ENCODE results near the gene P2RX1. TPM values are rescaled to one million over a fixed set of nuclear protein-coding genes. Genes with fewer than 3 reads are reported as not detected.

P2RX1 gene
- total RNA-seq, 1 donor from 2014 or later: 0.68 TPM

DNA sequence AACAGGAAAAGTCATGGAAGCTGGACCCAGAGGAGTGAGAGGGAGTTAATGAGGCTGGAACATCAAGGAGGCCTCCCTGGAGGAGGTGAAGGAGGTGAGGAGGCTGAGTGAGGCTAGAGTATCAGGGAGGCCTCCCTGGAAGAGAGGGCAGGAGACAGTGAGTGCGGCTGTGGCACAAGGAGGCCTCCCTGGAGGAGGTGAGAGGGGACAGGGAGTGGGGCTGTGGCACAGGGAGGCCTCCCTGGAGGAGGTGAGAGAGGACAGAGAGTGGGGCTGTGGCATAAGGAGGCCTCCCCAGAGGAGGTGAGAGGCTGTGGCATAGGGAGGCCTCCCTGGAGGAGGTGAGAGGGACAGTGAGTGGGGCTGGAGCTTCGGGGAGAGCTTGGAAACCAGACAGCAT lies 28.9 kb downstream of the P2RX1 start:
- ATAC-seq: no peak

DNA sequence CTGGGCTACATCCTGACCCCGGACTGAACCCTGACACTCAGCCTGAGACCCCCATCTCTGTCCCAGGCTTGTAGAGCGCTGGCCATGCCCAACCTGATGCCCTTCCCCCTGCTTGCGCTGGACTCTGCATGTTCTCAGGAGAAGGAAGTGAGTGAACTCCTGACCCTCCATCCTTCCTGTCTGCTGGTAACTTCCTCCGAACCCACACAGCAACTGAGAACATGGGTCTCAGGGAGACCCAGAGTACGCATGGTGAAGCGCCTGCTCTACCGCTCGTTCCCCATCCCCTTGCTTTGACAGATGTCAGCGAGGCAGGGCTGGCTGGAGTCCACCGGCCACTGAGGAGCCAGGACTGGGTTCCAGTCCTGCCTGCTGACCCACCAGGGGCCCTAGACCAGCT lies 29.5 kb downstream of the P2RX1 start:
- ATAC-seq: no peak

DNA sequence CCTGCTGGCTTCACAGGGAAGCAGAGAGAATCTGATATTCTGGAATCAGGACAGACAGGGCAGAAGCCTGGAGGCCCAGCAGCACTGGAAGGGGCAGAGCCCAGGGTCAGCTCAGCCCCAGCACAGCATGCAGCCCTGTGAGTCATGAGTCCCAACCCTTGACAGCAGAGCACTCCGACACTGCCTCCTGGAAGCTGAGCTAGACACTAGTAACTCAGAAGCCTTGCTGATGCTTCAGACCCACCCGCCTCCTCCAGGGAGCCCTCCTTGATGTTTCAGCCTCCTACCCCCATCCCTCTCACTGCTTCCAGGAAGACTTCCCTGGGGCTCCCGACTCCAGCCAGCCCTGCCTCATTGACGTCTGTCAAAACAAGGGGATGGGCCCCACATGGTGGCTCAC lies 30.3 kb downstream of the P2RX1 start:
- ATAC-seq: no peak

DNA sequence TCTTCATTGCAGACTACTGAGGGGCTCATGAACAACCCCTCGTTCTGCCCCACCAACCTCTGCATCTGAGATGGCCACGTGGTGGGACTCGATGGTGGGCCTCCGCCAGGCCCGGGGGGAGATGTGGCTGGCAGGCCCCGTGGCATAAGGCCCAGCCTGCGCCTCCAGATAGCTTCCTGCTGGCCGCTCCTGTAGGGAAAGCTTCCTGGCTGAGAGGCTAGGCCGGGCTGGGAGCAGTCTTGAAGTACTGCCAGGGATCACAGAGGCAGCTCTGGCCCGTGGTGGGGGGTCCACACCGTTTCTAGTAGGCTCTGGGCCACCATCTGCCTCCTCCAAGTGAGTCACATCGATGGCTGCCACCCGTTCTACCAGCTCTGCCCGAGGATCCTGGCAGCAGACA lies 31.0 kb downstream of the P2RX1 start:
- ATAC-seq: no peak

DNA sequence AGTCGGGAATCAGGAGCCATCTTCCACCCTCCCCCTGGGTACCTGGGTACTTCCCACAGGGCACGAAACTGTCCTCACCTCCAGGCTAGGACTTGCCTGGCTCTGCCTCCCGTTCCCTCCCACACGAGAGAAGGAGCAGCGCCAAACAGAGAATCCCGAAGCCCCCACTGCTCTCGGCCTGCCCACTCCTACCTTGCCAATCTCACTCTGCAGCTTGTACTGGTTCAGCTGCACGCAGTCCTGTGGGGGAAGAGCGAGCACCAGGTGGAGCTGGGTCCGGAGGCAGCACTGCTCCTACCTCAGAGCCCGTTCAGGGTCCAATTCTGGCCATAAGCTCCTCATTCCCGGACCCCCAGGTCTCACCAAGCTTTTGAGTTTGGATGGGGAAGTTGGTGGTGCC lies 32.1 kb downstream of the P2RX1 start:
- ATAC-seq: no peak

DNA sequence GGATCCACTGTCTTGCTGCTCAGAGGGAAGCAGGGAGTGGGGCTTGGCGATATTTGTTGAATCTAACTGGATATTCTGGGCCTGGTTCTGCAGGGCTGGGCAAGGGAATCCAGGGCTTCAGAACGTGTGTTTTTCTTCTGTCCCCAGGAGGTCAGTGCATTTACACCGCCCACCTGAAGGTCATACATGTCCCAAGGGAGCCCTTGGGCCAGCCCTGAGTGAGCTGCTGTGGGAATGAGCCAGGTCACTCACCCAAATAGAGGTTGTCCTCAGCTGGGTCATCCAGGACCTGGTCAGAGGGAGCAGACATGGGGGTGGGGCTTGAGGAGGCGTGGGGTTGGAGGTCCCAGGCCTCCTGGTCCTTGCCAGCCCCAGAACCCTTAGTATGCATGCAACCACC lies 34.0 kb downstream of the P2RX1 start:
- no peak for ATAC-seq

DNA sequence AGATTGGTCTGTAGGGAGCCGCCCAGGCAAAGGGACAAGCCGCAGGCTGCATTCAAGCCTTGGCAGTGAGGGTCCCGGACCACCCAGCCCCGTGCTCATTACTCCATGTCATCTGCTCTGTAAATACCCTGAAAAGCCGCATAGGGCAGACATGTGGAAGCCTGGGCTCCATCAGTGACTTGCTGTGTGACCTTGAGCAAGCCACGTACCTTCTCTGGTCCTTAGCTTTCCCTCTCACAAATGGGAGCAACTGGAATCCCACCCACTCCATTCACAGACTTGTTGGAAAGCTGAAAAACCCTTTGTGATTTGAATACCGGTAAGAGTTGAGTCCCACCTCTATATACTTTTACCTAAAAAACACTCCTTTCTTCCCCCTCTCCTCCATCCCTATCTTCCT lies 35.3 kb downstream of the P2RX1 start:
- ATAC-seq: no peak

DNA sequence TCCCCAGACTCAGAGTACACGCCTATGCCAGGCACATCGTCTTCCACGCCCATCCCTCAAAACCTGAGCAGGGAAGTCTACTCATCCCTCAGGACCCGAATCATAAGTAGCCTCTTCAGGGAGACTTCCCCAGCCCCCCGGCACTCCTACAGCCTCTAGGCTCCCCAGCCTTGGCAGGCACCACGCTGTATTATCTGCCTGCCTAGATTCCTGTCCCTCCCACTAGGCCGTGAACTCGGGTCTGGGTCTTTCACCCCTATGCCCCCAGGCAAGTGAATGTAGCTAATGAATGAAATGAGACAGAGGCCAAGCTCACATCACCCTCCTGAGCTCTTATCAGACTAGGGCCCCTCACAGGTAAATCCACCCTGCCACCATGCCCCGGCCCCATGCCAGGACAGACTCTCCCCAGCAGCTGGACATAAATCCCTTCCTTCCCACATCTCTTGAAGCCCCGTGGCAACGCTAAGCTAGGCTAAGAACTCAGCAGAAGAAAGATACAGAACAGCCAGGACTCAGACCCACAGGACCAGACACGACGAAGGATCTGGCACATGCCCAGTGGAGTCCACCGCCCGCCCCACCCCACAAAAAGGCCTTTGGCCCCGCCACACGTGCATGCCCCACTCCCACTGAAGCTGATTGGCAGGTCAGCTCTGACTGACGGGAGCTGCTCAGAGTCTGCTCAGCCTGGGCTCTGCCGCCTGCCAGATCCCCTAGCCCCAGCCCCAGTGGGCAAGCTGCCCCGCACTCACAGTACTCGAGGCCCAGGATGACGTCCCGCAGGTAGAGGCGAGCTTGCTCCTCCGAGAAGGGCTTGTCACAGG lies 36.5 kb downstream of the P2RX1 start:
- ATAC-seq: no peak

DNA sequence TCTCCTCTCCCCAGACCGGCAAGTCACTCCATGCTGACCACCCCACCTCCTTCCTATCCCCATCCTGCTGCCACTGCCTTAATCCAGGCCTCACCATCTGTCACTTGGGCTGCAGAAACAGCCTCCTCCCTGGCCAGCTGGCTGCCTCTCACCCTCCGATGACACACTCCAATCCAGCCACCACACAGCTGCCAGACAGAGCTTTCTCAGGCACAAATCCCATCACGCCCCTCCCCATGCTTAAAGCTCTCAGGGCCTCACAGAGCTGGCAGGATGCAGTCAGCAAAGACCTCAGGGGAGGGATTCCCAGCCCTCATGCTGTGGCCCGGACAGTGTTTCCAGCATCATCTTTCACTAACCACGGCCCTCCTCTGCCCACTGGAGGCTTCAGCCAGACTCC lies 37.1 kb downstream of the P2RX1 start:
- ATAC-seq: no peak

DNA sequence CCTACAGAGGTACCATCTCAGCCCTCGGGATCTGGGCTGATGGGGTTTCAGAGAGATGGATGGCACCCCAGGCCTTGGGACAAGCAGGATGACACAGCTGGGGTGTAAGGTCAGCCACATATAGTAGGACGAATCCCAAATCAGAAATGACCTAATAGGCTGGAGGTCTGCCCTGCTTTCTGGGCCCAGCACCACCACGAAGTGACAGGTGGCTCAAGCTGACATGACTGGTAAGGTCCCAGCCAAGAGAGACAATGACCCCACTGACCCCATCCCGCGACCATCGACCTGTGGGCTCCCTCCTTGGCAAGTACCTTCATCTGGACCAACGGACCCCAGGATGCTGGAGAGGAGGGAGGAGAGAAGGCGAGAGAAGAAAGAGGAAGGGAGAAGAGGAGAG lies 39.0 kb downstream of the P2RX1 start:
- ATAC-seq: no peak

DNA sequence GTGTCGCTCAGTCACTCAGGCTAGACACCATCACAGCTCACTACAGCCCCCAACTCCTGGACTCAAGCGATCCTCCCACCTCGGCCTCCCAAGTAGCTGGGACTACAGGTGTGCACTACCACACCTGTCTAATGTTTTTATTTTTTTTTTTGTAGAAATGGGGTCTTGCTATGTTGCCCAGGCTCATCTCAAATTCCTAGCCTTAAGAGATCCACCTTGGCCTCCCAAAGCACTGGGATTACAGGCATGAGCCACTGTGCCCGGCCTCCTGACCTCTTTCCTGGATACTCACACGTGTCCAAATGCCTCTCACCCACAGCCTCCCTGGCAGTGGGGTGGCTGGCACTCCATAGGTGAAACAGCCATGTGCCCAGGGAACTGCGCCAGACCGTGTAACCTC lies 40.9 kb downstream of the P2RX1 start:
- no peak for ATAC-seq

DNA sequence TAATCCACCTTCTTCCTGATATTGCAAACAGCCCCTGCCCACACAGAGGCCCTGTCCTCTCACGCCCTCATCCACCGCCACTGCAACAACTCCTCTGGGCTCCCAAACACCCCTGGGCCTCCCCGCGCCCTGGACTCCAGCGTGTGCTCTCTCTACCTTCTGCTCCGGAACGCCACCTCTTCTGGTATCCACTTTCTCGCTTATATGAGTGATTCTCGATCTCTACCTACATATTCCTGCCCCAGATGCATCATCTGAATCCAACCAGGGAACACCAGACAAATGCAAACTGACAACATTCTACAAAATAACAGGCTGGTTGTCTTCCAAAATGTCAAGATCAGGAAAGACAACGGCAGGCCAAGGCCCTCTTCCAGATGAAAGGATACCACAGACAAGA lies 42.4 kb downstream of the P2RX1 start:
- ATAC-seq: no peak

DNA sequence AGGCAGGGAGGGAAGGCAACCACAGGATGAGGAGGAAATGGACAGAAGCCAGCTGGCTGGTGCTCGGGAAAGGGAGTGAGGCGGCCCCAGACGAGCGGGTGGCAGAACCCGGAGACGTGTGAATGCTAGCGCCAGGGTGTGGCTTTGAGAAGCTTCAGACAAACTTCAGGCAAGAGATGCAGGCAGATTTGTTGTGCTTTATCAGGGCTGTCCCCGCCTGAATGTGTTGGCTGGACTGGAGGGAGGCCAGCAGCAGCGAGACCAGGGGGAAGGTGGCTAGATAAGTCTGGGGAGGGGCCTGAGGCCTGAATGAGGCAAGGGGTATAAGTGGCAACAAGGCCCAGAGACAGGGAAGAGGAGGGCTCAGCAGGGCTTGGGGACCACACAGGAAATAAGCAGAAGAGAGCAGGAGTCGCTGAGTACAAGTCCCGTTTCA lies 45.4 kb downstream of the P2RX1 start:
- peak; percentile 53 for ATAC-seq

DNA sequence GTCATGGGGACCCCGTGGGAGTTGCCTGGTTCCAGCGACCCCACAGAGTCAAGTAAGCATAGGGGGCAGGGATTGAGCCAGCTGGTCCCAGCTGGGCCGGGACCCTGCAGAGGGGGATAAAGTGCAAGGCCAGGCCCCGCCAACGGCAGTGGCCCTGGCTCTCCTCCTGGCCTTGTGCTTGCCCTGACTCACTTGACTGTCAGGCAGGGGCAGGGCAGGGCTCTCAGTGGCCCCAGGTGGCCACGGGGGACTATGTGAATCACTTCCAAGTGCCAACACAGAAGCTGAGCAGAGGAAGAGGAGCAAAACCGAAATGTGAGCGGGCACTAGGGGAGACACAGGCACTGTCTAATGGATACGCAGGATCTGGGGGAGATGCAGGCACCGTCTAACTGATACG lies 48.7 kb downstream of the P2RX1 start:
- no peak for ATAC-seq

DNA sequence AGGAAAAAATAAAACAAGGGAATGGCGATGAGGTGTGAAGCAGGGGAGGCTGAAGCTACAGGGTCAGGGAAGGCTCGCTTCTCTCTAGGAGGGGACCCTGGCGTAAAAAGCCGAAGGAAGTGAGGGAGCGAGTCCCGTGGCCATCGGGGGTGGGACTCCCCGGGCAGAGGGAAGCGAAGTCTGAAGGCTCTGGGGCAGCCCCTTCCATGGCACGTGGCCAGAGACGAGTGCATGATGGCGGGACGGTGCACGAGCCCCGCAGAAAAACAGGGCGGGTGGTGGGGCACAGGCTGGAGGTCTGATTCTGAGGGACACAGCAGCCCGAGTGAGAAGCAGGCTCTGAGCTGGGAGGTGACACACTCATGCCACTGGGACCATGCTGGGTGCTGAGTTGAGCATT lies 49.2 kb downstream of the P2RX1 start:
- no peak for ATAC-seq

DNA sequence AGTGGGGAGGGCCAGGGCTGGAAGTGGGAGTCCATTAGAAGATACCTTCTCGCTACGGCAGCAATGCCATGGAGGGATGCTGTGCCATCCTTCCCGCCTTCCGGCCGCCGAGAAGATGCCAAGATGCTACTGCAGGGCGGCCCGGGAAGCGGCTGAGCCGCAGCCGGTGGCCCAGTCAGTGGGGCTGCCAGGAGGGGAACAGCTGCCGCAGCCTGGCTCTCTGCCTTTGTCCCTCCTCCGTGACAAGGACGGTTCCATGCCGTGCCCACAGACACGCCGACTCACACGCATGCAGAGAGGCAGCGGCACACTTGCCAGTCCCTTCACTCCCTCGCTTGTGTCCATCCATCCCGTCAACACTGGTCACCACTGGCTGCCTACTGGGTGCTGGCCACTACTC lies 50.0 kb downstream of the P2RX1 start:
- no peak for ATAC-seq

DNA sequence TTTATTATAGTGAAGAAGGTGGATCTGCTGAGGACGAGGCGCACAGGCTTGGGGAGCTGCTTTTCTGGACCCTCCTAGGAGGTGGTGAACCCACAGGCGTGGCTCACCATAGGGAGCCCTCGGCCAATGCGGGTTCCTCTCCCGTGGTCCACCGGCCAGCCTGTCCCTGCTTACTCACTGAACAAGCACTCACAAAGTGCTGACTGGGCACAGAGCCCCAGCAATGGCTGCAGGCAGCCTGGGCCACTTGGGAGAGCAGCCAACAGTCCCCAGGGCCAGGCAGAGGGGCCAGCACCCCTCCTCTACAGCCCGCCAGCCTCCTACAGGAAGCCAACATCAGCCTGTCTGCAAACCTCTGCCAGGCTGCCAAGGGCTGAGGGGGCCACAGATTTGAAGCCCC lies 51.1 kb downstream of the P2RX1 start:
- no peak for ATAC-seq

DNA sequence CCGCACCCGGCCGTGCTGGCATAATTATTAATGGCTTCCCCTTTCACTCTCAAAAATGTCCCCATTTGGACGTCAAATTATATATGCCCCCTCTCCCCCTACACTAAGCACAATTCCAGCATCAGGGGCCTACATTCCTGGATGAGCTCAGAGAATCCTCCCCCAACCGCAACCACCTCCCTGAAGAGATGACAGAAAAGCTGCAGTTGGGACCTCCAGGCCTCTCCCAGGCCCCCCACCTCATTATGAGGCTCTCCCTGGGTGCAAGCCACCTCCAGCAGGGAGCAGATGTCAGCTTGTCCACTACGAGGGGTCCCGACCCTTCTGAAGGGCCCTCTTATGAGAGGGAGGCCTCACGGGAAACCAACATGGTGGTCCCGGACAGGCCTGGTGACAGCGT lies 51.7 kb downstream of the P2RX1 start:
- ATAC-seq: no peak

DNA sequence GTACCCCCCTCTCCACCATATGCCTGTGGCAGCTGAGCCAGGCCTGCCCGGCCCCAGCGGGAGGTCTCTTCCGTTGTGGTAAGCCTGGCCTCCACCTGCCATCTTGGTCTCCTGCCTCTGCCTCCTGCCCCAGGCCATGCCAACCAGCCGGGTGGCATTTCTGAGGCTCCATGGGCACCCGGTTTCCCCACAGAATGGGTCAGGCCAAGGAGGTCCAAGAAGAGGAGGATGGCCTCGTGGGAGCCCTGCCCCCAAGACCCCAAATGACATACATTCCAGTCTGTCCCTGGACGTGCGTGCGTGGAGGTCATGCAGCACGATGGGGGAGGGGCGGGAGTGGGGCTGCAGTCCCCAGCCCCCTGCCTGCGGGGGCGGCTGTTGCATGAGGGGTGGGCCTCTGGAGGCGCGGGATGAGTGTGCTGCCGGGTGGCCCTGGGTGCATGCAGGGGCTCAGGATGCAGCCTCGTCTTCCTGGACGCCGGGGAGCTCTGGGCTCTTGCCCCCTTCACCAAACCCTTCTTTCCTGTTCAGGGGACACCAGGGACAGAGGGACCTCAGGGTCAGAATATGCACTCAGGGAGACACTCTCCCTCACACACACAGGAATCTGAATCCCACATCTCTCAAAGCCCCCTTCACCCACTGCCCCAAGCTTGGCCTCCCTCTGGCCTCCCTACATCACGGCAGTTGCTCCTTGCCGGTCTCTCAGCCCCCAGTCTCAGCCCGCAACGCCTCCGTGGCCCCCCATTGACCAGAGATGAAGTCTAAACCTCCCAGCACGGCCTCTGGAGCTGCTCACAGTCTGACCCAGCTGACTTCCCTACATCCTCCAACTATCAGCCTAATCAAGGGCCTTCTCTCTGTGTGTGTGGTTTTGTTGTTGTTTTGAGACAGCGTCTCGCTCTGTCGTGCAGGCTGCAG lies 54.2 kb downstream of the P2RX1 start:
- no peak for ATAC-seq

DNA sequence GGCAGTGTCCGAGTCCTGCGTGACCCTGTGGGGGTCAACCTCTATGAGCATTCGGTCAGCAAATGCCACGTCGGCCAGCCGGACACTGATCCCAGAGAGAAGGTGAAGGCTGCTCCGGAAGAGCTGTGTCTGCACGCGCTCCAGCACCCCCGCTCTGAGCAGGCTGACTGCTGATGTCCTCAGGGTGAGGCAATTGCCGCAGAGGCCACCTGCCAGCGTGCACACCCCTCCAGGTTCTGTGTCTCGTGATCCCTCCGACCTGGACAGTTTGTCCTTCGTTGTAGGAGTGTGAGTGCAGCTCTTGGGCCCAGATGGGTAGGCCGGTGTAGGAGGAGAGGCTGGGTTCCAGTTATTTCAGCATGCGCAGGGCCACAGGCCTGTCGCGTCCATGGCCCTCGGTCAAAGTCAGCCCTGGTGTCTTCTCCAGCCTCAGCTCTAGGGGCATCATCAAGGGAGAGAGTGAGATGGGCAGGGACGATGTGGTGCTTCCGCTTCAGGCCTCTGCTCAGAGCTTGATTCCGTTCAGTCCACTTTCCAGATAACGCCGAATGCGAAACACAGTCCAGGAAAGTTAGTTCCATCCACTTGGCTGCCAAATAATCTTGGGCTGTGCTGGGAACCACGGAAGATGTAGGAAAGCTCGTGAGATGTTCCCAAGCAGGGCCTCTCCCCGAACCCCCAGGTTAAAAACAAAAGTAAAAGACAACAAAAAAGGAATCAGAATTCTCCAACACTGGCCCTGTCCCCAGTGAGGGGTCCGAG lies 55.1 kb downstream of the P2RX1 start:
- ATAC-seq: no peak

DNA sequence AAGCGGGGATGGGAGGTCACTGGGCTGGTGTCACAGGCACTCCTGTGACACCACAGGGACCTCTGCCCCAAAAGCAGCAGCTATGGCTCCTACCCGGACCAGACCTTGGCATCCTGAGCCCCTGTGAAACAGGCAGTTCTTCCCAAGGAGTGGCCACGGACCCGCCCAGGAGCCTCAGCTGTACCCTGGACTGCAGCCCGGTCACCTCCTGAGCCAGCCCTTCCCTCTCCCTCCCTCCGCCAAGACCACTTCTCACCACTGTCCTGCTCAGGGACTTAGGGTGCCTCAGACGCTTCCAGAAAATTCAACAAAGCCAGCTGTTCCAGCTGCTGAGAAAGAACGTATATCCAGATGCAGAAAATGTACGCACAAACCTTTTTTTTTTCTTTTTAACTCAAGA lies 56.3 kb downstream of the P2RX1 start:
- no peak for ATAC-seq

DNA sequence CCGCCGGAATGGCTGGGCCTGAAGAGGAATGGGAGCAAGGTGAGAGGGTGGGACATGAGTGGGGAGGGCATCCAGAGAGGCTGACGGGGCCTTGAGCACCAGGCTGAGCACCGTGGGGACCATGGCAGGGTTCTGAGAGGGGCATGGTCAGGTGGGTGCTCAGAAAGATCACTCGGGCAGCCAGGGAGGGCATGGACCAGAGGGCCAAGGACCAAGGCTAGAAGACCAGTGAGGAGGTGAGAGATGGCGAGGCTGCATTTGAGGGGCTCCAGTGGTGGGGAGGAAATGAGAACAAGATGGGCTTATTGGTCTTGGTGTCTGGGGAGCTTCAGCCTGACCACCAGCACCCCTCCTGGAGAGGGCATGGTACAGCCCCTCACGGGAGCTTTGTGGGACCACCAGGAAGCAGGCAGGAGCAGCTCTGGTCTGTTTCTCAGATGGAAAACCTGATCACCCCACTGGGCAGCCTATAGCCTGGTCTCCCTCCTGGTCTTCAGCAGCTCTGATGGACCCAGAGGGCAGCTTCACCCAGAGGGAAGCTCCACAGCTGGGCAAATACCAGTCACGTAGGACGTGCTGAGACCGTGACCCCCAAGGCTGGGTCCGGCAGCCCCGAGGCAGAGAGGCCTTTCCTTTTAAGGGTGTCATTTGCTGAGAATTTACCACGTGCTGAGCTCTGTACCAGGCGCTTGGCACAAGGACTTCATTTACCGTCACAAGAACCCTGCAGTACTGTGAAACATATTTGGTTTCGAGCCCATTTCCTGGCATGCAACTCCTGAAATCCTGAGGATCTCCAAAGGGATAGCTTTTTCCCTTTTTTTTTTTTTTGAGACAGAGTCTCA lies 58.8 kb downstream of the P2RX1 start:
- ATAC-seq: peak; percentile 29

Data from esophagus mucosa (tissue), 1 donor.